Stimulated activated CD4-positive, alpha-beta T cell treated with anti-CD3 and anti-CD28 coated beads, Interleukin-4, amount 100 ng/mL, for 48 hours (primary cell): ENCODE results near the gene FRMD4A.
"Not testable (repeated sequence)": the region's sequence is repeated elsewhere in the genome, so short reads cannot be mapped to it uniquely, and the experiment has no call there.

Experiments
- DNase-seq, 2 donors: peaks; one replicate each; pipeline ENCODE4 v3.0.0-alpha.2; 2020; ENCODE audit warnings: low read depth in 2 of 2

FRMD4A gene

GRCh38 chr10:13883636-13884444 is 446.9 kb downstream of the FRMD4A start:
- DNase-seq: no peak

- DNase-seq: no peak
These were observed 448.5 kb downstream of the FRMD4A start for GRCh38 chr10:13882119-13882711.

- no peak for DNase-seq
These were observed 450.0 kb downstream of the FRMD4A start for GRCh38 chr10:13880760-13881159.

- no peak for DNase-seq
These were observed 453.4 kb downstream of the FRMD4A start for GRCh38 chr10:13877154-13877909.

GRCh38 chr10:13873196-13873595 is 457.5 kb downstream of the FRMD4A start:
- DNase-seq: no peak

- no peak for DNase-seq
These were observed 458.3 kb downstream of the FRMD4A start for GRCh38 chr10:13872411-13872810.

GRCh38 chr10:13871776-13872175 is 458.9 kb downstream of the FRMD4A start:
- DNase-seq: no peak

GRCh38 chr10:13871011-13871410 is 459.7 kb downstream of the FRMD4A start:
- DNase-seq: no peak

GRCh38 chr10:13869295-13869664 is 461.4 kb downstream of the FRMD4A start:
- DNase-seq: no peak

GRCh38 chr10:13868528-13869294 is 462.0 kb downstream of the FRMD4A start:
- no peak for DNase-seq

GRCh38 chr10:13867822-13868221 is 462.9 kb downstream of the FRMD4A start:
- DNase-seq: no peak

GRCh38 chr10:13865758-13866491 is 464.8 kb downstream of the FRMD4A start:
- DNase-seq: no peak

- not testable (repeated sequence) for DNase-seq
These were observed 465.5 kb downstream of the FRMD4A start for GRCh38 chr10:13865220-13865619.

- no peak for DNase-seq
These were observed 468.0 kb downstream of the FRMD4A start for GRCh38 chr10:13862546-13863233.

GRCh38 chr10:13860886-13861285 is 469.8 kb downstream of the FRMD4A start:
- DNase-seq: no peak

GRCh38 chr10:13859979-13860654 is 470.6 kb downstream of the FRMD4A start:
- no peak for DNase-seq

GRCh38 chr10:13858709-13859108 is 472.0 kb downstream of the FRMD4A start:
- no peak for DNase-seq

- no peak for DNase-seq
These were observed 473.3 kb downstream of the FRMD4A start for GRCh38 chr10:13857451-13857850.

- no peak for DNase-seq
These were observed 476.9 kb downstream of the FRMD4A start for GRCh38 chr10:13853854-13854253.

- no peak for DNase-seq
These were observed 477.9 kb downstream of the FRMD4A start for GRCh38 chr10:13852872-13853271.
